K562 (cell line): Measurements from ENCODE around the gene INVS. TPM values are rescaled to one million over a fixed set of nuclear protein-coding genes. Genes with fewer than 3 reads are reported as not detected.

Source experiments
- ATAC-seq: fragments of 200-7000 bp; cut with Tn5 transposase; 3 replicates; pipeline ENCODE4 v1.9.1; 2020; ENCODE audit warnings: moderate library complexity
- BruUV-seq: library from RNA; stranded (reverse); fragments of 400-500 nt; replicated peaks from 2 replicates; lab custom pipeline; 2021; lab: Mats Ljungman, UMichigan
- CTCF ChIA-PET: fragments of 300-600 bp; formaldehyde crosslinking; extraction: SDS; loops from one replicate; lab custom pipeline; 2021; ENCODE audit warnings: low intra/inter-chr PET ratio; lab: Yijun Ruan, JAX
- POLR2A ChIA-PET: fragments of 300-600, 350-650 bp; sonication (Branson Sonifier 250); formaldehyde crosslinking; extraction: SDS; loops from one replicate; lab custom pipeline; 2021; ENCODE audit warnings: antibody characterized with exemption, inconsistent platforms; lab: Yijun Ruan, JAX
- DNase-seq, 4 experiments: peaks; one replicate each; pipeline versions ENCODE4 v3.0.0 to v3.0.0-alpha.2; 2011 to 2018; ENCODE audit warnings: low spot score in 3 of 4, mixed read lengths in 3 of 4; ENCODE audit errors: extremely low read depth in 1 of 4
- FAIRE-seq: peaks from 2 replicates; lab custom pipeline; 2011; peaks lifted over from hg19 to GRCh38; lab: Jason Lieb, UNC
- H2AFZ ChIP-seq: 2 replicates; pipeline ENCODE4 v1.6.0; 2011; ENCODE audit warnings: low read depth, low read length, control low read depth, inconsistent platforms
- H3K27ac ChIP-seq: fragments of 200-600 bp; 3 replicates; pipeline ENCODE4 v1.8.0; 2011; ENCODE audit warnings: low read depth, mild to moderate bottlenecking, control low read depth, inconsistent platforms, low read length, moderate library complexity, mixed read lengths; ENCODE audit errors: extremely low read depth
- H3K27me3 ChIP-seq, 2 experiments: fragments of 300-600 bp in 1 of 2; 2 replicates in 1 of 2; 3 replicates in 1 of 2; pipeline versions ENCODE4 v1.6.0 to v1.8.0; 2011; ENCODE audit warnings: inconsistent platforms in 2 of 2, low read length in 2 of 2, mild to moderate bottlenecking in 1 of 2, mixed read lengths in 1 of 2, moderate library complexity in 1 of 2; ENCODE audit not compliant: control insufficient read depth in 2 of 2, insufficient read depth in 2 of 2
- H3K36me3 ChIP-seq: fragments of 300-600 bp; 3 replicates; pipeline ENCODE4 v1.8.0; 2011; ENCODE audit warnings: mild to moderate bottlenecking, low read length, inconsistent platforms; ENCODE audit not compliant: control insufficient read depth, insufficient read depth
- H3K4me1 ChIP-seq, 2 experiments: fragments of 200-600 bp in 1 of 2; replicated peaks in 1 of 2; 2 replicates in 1 of 2; 3 replicates in 1 of 2; pipeline versions ENCODE4 v1.5.1 to v1.8.0; 2011; ENCODE audit warnings: inconsistent platforms in 2 of 2, low read length in 2 of 2, mild to moderate bottlenecking in 1 of 2, mixed read lengths in 1 of 2, moderate library complexity in 1 of 2; ENCODE audit not compliant: control insufficient read depth in 2 of 2, insufficient read depth in 2 of 2
- H3K4me2 ChIP-seq: 2 replicates; pipeline ENCODE4 v1.6.1; 2011; ENCODE audit warnings: low read length, control low read depth, inconsistent platforms, mixed read lengths; ENCODE audit not compliant: insufficient read depth
- H3K4me3 ChIP-seq: fragments of 200-600 bp; sonication (generic), shearing (Covaris generic); 2 replicates; pipeline ENCODE4 v1.5.1; 2016; ENCODE audit warnings: control low read depth, inconsistent platforms
- H3K79me2 ChIP-seq: fragments of 200-600 bp; 3 replicates; pipeline ENCODE4 v1.8.0; 2011; ENCODE audit warnings: low read length, inconsistent platforms; ENCODE audit not compliant: control insufficient read depth, insufficient read depth
- H3K9ac ChIP-seq, 2 experiments: 2 replicates each; pipeline versions ENCODE4 v1.6.0 to v1.6.1; 2011; ENCODE audit warnings: low read depth in 2 of 2, low read length in 2 of 2, control low read depth in 1 of 2, inconsistent platforms in 1 of 2, mild to moderate bottlenecking in 1 of 2, mixed read lengths in 1 of 2; ENCODE audit not compliant: insufficient read depth in 1 of 2
- H3K9me1 ChIP-seq: one replicate; pipeline ENCODE4 v1.6.0; 2011; ENCODE audit warnings: inconsistent platforms, mild to moderate bottlenecking, low read length, moderate library complexity; ENCODE audit not compliant: control insufficient read depth, insufficient read depth
- H3K9me3 ChIP-seq: replicated peaks from 2 replicates; pipeline ENCODE4 v1.5.1; 2011; ENCODE audit warnings: low read depth, low read length, inconsistent platforms; ENCODE audit not compliant: control insufficient read depth, insufficient read depth
- H4K20me1 ChIP-seq: replicated peaks from 2 replicates; pipeline ENCODE4 v1.6.1; 2011; ENCODE audit warnings: low read length, inconsistent platforms, mixed read lengths; ENCODE audit not compliant: control insufficient read depth, insufficient read depth
- EGR1 ChIP-seq: fragments of 450-650 bp; conservative IDR thresholded peaks from 2 replicates; pipeline ENCODE4 v1.6.1; 2017; ENCODE audit warnings: mild to moderate bottlenecking
- FOSL1 ChIP-seq: fragments of 200-800 bp; sonication (Bioruptor generic); conservative IDR thresholded peaks from 2 replicates; pipeline ENCODE4 v1.6.1; 2016; ENCODE audit warnings: missing genetic modification characterization, missing compliant biosample characterization
- FOXA3 ChIP-seq, 2 experiments: fragments of 450-650 bp in 1 of 2; sonication (generic) in 1 of 2; formaldehyde crosslinking; IDR thresholded peaks in 1 of 2; conservative IDR thresholded peaks in 1 of 2; 2 replicates each; pipeline versions ENCODE4 v1.4.0 to v1.8.0; 2020 to 2022; ENCODE audit warnings: mild to moderate bottlenecking in 2 of 2, missing genetic modification reagents in 1 of 2
- HMGXB4 ChIP-seq: sonication (generic); formaldehyde crosslinking; IDR thresholded peaks from 2 replicates; pipeline ENCODE4 v1.8.1; 2023; ENCODE audit warnings: mild to moderate bottlenecking, missing genetic modification reagents
- MCM5 ChIP-seq: fragments of 450-650 bp; IDR thresholded peaks from 2 replicates; pipeline ENCODE4 v1.6.1; 2016; ENCODE audit warnings: low read depth
- RREB1 ChIP-seq: fragments of 250-450 bp; sonication (Bioruptor Pico); IDR thresholded peaks from 2 replicates; pipeline ENCODE4 v1.4.0; 2020
- SMAD2 ChIP-seq: fragments of 150-350 bp; IDR thresholded peaks from 2 replicates; pipeline ENCODE4 v1.6.1; 2014; ENCODE audit warnings: low read depth, mild to moderate bottlenecking, low read length
- ZNF778 ChIP-seq: fragments of 450-650 bp; formaldehyde crosslinking; IDR thresholded peaks from 2 replicates; pipeline ENCODE4 v1.4.0; 2020; ENCODE audit warnings: mild to moderate bottlenecking, moderate library complexity
- WGBS: fragments of 100-300 bp; shearing (Covaris generic); methylation state at CpG from one replicate; pipeline ENCODE4 v1.1.6; 2016; ENCODE audit warnings: low coverage, mixed read lengths; ENCODE audit not compliant: insufficient coverage; ENCODE audit errors: missing lambda C conversion rate; 5-methylcytosine and 5-hydroxymethylcytosine counted together
- in situ Hi-C: fragments of 300-500 bp; cut with MboI; formaldehyde crosslinking; loops from 4 replicates; pipeline ENCODE4 v1.15.0; 2018; ENCODE audit warnings: inconsistent platforms, mixed read lengths
- intact Hi-C: fragments of 100-400 bp; cut with micrococcal nuclease; formaldehyde crosslinking; loops from 2 replicates; pipeline ENCODE4 v1.14.2; 2022
- polyA plus RNA-seq, 8 experiments: library from polyadenylated mRNA; depleted of rRNA in 4 of 8; stranded (reverse) in 5 of 8; unstranded in 3 of 8; fragments of >200 nt; fragmentation: Nextera tagmentation in 2 of 8; fragmentation: Illumina TruSeq in 1 of 8; extraction: Ambion mirVana in 2 of 8; extraction: Trizol in 1 of 8; gene quantifications; 2 replicates each; pipeline versions ENCODE4 v1.2.1 to v1.2.3, GENCODE V29; 2011 to 2014; ENCODE audit warnings: inconsistent platforms in 1 of 8, missing spikeins in 1 of 8
- total RNA-seq, 7 experiments: library from RNA; depleted of rRNA in 6 of 7; stranded (reverse); fragments of >200 nt in 6 of 7; fragmentation: Illumina TruSeq in 2 of 7; extraction: Trizol in 2 of 7; gene quantifications; 2 replicates each; pipeline versions ENCODE4 v1.2.1 to v1.2.3, GENCODE V29; 2011 to 2021; ENCODE audit warnings: low replicate concordance in 1 of 7

INVS gene
- total and polyA plus RNA-seq, 9 of the 15 experiments (the other 6 are each of a cell fraction or from before 2014, with no cell fraction given): 0.77 to 18.5 (median 10.0) TPM

GRCh38 chr9:100285601-100286000, 186.6 kb downstream of the INVS start:
- Histone ChIP-seq H3K9me1 (no peaks in the 10 kb centered on the region), H3K36me3 (peaks cover 32% of the 10 kb centered on the region), H4K20me1 (no peaks in the 10 kb centered on the region), H2AFZ (no peak overlapping the region), H3K4me2 (no peak overlapping the region), H3K9ac (no peak overlapping the region), H3K9me3 (peaks cover 5% of the 10 kb centered on the region), H3K4me1 (peaks cover 0 to 17% of the 10 kb centered on the region in 2 experiments; a peak in 4 of 5 replicates), H3K27ac (no peak overlapping the region), H3K27me3 (no peaks in the 10 kb centered on the region), H3K4me3 (no peak overlapping the region), H3K79me2 (no peaks in the 10 kb centered on the region)
- in situ Hi-C loops: no loop called here
- BruUV-seq: no TSS peak
- WGBS: 82% methylated on average over 7 of the region's 7 CpGs
- no peak for FAIRE-seq
- ATAC-seq: no peak
- intact Hi-C loops: loop anchor here (10.0 kb wide), 1 partner anchor 309 kb away; no protein-coding TSS in a partner anchor
- POLR2A ChIA-PET: no interaction called here
- TF ChIP-seq FOSL1 (no peak), EGR1 (no peak), SMAD2 (no peak)
- no peak for DNase-seq
- CTCF ChIA-PET: no interaction called here

GRCh38 chr9:100286257-100286656, 187.2 kb downstream of the INVS start:
- no peak for DNase-seq
- ChIA-PET POLR2A (no interaction called here), CTCF (no interaction called here)
- peaks cover 5% of the 10 kb centered on the region for H3K9me3 ChIP-seq
- WGBS: 81% methylated on average over 6 of the region's 6 CpGs
- no peaks in the 10 kb centered on the region for H3K9me1 ChIP-seq
- FAIRE-seq: no peak
- ATAC-seq: no peak
- no TSS peak for BruUV-seq
- peaks cover 0 to 15% of the 10 kb centered on the region in 2 experiments; a peak in 4 of 5 replicates for H3K4me1 ChIP-seq
- in situ Hi-C loops (no loop called here), intact Hi-C loops (loop anchor here (10.0 kb wide), 1 partner anchor 309 kb away; no protein-coding TSS in a partner anchor)
- H3K27me3 ChIP-seq: no peaks in the 10 kb centered on the region
- H3K36me3 ChIP-seq: peaks cover 33% of the 10 kb centered on the region
- no peak overlapping the region for H2AFZ ChIP-seq
- no peak overlapping the region for H3K27ac ChIP-seq
- no peaks in the 10 kb centered on the region for H4K20me1 ChIP-seq
- H3K79me2 ChIP-seq: no peaks in the 10 kb centered on the region
- H3K4me2 ChIP-seq: no peak overlapping the region
- H3K9ac ChIP-seq: no peak overlapping the region
- H3K4me3 ChIP-seq: no peak overlapping the region
- no peak for TF ChIP-seq RREB1 (CRISPR knock-in tag)
- TF ChIP-seq FOXA3 (CRISPR knock-in tag; conservative IDR thresholded peaks at IDR 0.05 in 1 of 2, IDR thresholded peaks at IDR 0.05 in 1 of 2): no peak
- TF ChIP-seq ZNF778 (CRISPR knock-in tag): no peak
- no peak for TF ChIP-seq HMGXB4 (CRISPR knock-in tag)
- no peak for TF ChIP-seq MCM5
